Esophagus squamous epithelium (tissue), 4 donors: ENCODE data around the gene ZNF579.

Experiments
- POLR2A ChIP-seq, 4 donors: fragments of 450-650 bp; IDR thresholded peaks; one replicate each; pipeline ENCODE4 v1.6.1; 2017; ENCODE audit warnings: antibody characterized with exemption in 4 of 4, mild to moderate bottlenecking in 4 of 4, moderate library complexity in 3 of 4
- TF ChIP-seq, protein P1 (sequence below), 6 experiments: fragments of 450-650 bp in 4 of 6; fragments of 200-600 bp in 2 of 6; sonication (generic) in 2 of 6; IDR thresholded peaks; one replicate each; pipeline ENCODE4 v1.5.1; 2016 to 2019; ENCODE audit warnings: antibody characterized with exemption in 6 of 6, mild to moderate bottlenecking in 4 of 6, moderate library complexity in 4 of 6

DNA sequence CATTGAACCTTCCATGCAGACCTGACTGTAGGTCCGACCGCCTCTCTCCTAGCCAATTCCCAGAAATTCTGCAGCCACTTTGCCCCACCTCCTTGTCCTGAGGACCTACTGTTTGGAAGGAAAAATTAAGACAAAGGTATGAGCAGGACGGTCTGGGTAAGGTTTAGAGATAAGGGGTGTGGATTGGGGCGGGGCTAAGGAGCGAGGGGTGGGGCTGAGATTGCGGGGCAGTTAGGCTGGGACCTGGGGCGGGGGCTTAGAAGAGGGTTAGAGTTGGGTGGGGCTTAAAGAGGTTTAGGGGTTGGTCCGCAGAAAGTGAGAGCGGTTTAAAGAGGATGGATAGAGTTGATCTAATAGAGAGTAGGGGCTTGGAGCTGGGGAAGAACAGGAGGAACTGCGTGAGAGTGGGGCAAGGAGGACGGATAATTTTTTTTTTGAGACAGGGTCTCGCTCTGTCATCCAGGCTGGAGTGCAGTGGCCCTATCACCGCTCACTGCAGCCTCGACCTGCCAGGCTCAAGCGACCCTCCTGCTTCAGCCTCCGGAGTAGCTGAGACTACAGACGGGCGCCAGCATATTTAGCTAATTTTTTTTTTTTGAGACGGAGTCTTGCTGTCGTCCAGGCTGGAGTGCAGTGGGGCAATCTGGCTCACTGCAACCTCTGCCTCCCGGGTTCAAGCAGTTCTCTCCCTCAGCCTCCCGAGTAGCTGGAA lies 23.1 kb upstream of the ZNF579 start:
- TF ChIP-seq, protein P1, sequence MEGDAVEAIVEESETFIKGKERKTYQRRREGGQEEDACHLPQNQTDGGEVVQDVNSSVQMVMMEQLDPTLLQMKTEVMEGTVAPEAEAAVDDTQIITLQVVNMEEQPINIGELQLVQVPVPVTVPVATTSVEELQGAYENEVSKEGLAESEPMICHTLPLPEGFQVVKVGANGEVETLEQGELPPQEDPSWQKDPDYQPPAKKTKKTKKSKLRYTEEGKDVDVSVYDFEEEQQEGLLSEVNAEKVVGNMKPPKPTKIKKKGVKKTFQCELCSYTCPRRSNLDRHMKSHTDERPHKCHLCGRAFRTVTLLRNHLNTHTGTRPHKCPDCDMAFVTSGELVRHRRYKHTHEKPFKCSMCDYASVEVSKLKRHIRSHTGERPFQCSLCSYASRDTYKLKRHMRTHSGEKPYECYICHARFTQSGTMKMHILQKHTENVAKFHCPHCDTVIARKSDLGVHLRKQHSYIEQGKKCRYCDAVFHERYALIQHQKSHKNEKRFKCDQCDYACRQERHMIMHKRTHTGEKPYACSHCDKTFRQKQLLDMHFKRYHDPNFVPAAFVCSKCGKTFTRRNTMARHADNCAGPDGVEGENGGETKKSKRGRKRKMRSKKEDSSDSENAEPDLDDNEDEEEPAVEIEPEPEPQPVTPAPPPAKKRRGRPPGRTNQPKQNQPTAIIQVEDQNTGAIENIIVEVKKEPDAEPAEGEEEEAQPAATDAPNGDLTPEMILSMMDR (IDR thresholded peaks at IDR 0.05): no peak
- TF ChIP-seq POLR2A (IDR thresholded peaks at IDR 0.05): no peak
